Astrocyte of the spinal cord (primary cell): ENCODE results near the gene DOK3.
A peak's percentile ranks its signal among the peaks of the same experiment; 100 is the strongest.

ENCODE experiments used
- DNase-seq: peaks from one replicate; pipeline ENCODE4 v3.0.0; 2011; ENCODE audit warnings: low read depth, low spot score
- H3K4me3 ChIP-seq: 2 replicates; pipeline ENCODE4 v1.5.1; 2011; ENCODE audit warnings: low read depth, mild to moderate bottlenecking, low read length, moderate library complexity
- in situ Hi-C: cut with HindIII; loops from 2 replicates; pipeline ENCODE4 v1.10.0; 2017; ENCODE audit warnings: low sequenced_read_pairs
- TF ChIP-seq, protein P1 (sequence below): IDR thresholded peaks from 2 replicates; pipeline ENCODE4 v1.5.1; 2012; ENCODE audit warnings: low read depth, mild to moderate bottlenecking, low read length, inconsistent platforms

Gene DOK3

GRCh38 chr5:177459357-177459756 is 50.3 kb downstream of the DOK3 start:
- in situ Hi-C loops: no loop called here
- H3K4me3 ChIP-seq: no peak overlapping the region
- TF ChIP-seq, protein P1, sequence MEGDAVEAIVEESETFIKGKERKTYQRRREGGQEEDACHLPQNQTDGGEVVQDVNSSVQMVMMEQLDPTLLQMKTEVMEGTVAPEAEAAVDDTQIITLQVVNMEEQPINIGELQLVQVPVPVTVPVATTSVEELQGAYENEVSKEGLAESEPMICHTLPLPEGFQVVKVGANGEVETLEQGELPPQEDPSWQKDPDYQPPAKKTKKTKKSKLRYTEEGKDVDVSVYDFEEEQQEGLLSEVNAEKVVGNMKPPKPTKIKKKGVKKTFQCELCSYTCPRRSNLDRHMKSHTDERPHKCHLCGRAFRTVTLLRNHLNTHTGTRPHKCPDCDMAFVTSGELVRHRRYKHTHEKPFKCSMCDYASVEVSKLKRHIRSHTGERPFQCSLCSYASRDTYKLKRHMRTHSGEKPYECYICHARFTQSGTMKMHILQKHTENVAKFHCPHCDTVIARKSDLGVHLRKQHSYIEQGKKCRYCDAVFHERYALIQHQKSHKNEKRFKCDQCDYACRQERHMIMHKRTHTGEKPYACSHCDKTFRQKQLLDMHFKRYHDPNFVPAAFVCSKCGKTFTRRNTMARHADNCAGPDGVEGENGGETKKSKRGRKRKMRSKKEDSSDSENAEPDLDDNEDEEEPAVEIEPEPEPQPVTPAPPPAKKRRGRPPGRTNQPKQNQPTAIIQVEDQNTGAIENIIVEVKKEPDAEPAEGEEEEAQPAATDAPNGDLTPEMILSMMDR: no peak

DNA sequence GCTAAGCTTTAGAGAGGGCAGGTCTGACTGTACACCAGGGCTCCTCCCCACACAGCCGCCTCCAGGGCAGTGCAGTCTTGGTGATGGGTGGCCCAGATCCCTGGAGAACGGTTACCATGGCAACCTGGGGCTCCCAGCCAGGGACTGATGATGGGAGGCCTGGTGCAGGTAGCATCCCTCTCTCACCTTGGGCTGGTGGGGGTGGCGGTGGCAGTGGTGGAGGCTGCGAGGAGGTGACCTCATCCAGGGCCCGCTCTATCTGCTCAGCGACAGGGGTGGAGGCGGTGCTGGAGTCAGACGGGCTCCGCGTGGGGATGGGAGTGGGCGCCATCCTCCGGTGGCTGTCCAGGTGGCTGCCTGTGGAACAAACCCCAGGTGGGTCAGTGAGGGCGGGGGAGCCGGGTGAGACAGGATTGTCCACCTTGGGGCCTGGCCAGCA is 50.7 kb downstream of the DOK3 start:
- in situ Hi-C loops: no loop called here
- no peak overlapping the region for H3K4me3 ChIP-seq
- TF ChIP-seq, protein P1: no peak
- DNase-seq: no peak

More at GRCh38 chr5:177459357-177459756, 50.3 kb downstream of the DOK3 start:
- no peak for DNase-seq

- in situ Hi-C loops: no loop called here
- TF ChIP-seq, protein P1: no peak
- no peak overlapping the region for H3K4me3 ChIP-seq
- no peak for DNase-seq
Observed at GRCh38 chr5:177457852-177458681, 51.6 kb downstream of the DOK3 start.

GRCh38 chr5:177456976-177457851 is 52.4 kb downstream of the DOK3 start:
- no peak overlapping the region for H3K4me3 ChIP-seq
- peak; percentile 97 for DNase-seq
- in situ Hi-C loops: no loop called here
- TF ChIP-seq, protein P1: peak; percentile 64

GRCh38 chr5:177456591-177456964 is 53.0 kb downstream of the DOK3 start:
- TF ChIP-seq, protein P1: no peak
- DNase-seq: no peak
- no peak overlapping the region for H3K4me3 ChIP-seq
- in situ Hi-C loops: no loop called here

- H3K4me3 ChIP-seq: peak overlapping the region; percentile 9
- TF ChIP-seq, protein P1: peak; percentile 96
- DNase-seq: peak; percentile 92
- in situ Hi-C loops: no loop called here
Observed at GRCh38 chr5:177455661-177456590, 53.7 kb downstream of the DOK3 start.
